ENCODE measurements around the gene EXOSC2. TPM values are rescaled to one million over a fixed set of nuclear protein-coding genes. Genes with fewer than 3 reads are reported as not detected.

EXOSC2 gene
- total RNA-seq, 1 donor from 2014 or later, result 15.6 TPM

GRCh38 chr9:130710822-130711352, 17.3 kb downstream of the EXOSC2 start:
- H3K27me3 Mint-ChIP-seq (ENCODE audit: low read depth), result no peaks in the 10 kb centered on the region
- no peak overlapping the region for H3K27ac Mint-ChIP-seq (ENCODE audit: unreplicated experiment)
- H3K36me3 Mint-ChIP-seq (ENCODE audit: low read depth), result no peaks in the 10 kb centered on the region
- peaks cover 28% of the 10 kb centered on the region for H3K4me1 Mint-ChIP-seq (ENCODE audit: low read depth)
- H3K4me3 Mint-ChIP-seq (ENCODE audit: unreplicated experiment), result no peak overlapping the region
- no peak for DNase-seq (ENCODE audit: low spot score)
- H3K9me3 Mint-ChIP-seq (ENCODE audit: low read depth), result no peaks in the 10 kb centered on the region
- TF ChIP-seq CTCF (IDR thresholded peaks at IDR 0.05), result no peak

- Mint-ChIP-seq H3K9me3 (ENCODE audit: low read depth) (no peaks in the 10 kb centered on the region), H3K27ac (ENCODE audit: unreplicated experiment) (no peak overlapping the region), H3K4me1 (ENCODE audit: low read depth) (peaks cover 34% of the 10 kb centered on the region), H3K4me3 (ENCODE audit: unreplicated experiment) (no peak overlapping the region), H3K27me3 (ENCODE audit: low read depth) (no peaks in the 10 kb centered on the region), H3K36me3 (ENCODE audit: low read depth) (no peaks in the 10 kb centered on the region)
- no peak for TF ChIP-seq CTCF (IDR thresholded peaks at IDR 0.05)
- DNase-seq (ENCODE audit: low spot score), result no peak
These were observed 17.9 kb downstream of the EXOSC2 start for GRCh38 chr9:130711469-130711868.

DNA sequence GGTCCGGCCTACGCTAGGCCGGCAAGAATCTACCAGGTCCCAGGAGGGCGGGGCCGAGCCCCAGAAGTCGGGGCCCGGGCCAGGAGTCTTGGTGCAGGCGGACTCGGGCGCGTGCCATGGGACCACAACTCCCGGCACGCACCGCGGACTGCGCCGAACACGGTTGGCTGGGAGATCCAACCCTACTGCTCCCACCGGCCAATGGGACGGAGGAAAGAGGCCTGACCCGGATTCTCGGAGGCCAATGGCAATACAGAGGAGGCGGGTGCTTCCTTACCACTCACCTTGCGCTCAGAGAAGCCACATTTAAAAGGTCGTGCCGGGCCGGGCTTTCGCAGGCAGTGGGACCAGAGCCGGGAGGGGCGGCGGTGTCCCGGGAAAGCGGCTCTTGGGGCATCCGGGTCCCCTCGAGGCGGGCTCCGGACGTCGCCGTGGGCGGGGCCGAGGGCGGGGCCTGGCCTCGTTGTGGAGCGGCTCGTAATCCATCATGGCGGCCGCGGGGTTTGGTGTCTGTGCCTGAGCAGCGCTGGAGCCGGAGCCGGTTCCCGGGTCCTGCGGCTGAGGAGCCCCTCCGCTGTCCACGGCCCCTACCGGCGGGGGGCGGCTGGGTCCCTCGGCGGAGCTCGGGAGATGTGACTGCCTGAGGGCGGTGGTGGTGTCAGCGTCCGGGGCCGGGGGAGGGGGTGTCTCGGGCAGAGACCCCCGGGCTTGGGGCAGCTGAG, 19.1 kb downstream of the EXOSC2 start:
- Mint-ChIP-seq H3K27ac (ENCODE audit: unreplicated experiment) (peak overlapping the region; percentile 99), H3K36me3 (ENCODE audit: low read depth) (no peaks in the 10 kb centered on the region), H3K27me3 (ENCODE audit: low read depth) (no peaks in the 10 kb centered on the region), H3K9me3 (ENCODE audit: low read depth) (no peaks in the 10 kb centered on the region), H3K4me1 (ENCODE audit: low read depth) (peaks cover 37% of the 10 kb centered on the region), H3K4me3 (ENCODE audit: unreplicated experiment) (peak overlapping the region; percentile 95)
- DNase-seq (ENCODE audit: low spot score), result peak; percentile 99
- TF ChIP-seq CTCF (IDR thresholded peaks at IDR 0.05), result no peak

- no peaks in the 10 kb centered on the region for H3K36me3 Mint-ChIP-seq (ENCODE audit: low read depth)
- peaks cover 37% of the 10 kb centered on the region for H3K4me1 Mint-ChIP-seq (ENCODE audit: low read depth)
- H3K4me3 Mint-ChIP-seq (ENCODE audit: unreplicated experiment), result peak overlapping the region; percentile 95
- TF ChIP-seq CTCF (IDR thresholded peaks at IDR 0.05), result peak; percentile 28
- H3K27ac Mint-ChIP-seq (ENCODE audit: unreplicated experiment), result peak overlapping the region; percentile 99
- no peaks in the 10 kb centered on the region for H3K9me3 Mint-ChIP-seq (ENCODE audit: low read depth)
- H3K27me3 Mint-ChIP-seq (ENCODE audit: low read depth), result no peaks in the 10 kb centered on the region
- DNase-seq (ENCODE audit: low spot score), result no peak
These were observed 19.8 kb downstream of the EXOSC2 start for GRCh38 chr9:130713286-130713960.

GRCh38 chr9:130714586-130715110, 21.1 kb downstream of the EXOSC2 start:
- no peak for TF ChIP-seq CTCF (IDR thresholded peaks at IDR 0.05)
- H3K4me3 Mint-ChIP-seq (ENCODE audit: unreplicated experiment), result peak overlapping the region; percentile 95
- no peaks in the 10 kb centered on the region for H3K36me3 Mint-ChIP-seq (ENCODE audit: low read depth)
- H3K4me1 Mint-ChIP-seq (ENCODE audit: low read depth), result peaks cover 37% of the 10 kb centered on the region
- H3K9me3 Mint-ChIP-seq (ENCODE audit: low read depth), result no peaks in the 10 kb centered on the region
- peak overlapping the region; percentile 99 for H3K27ac Mint-ChIP-seq (ENCODE audit: unreplicated experiment)
- DNase-seq (ENCODE audit: low spot score), result no peak
- H3K27me3 Mint-ChIP-seq (ENCODE audit: low read depth), result no peaks in the 10 kb centered on the region
